ENCODE data around the gene LRRC3. TPM values are rescaled to one million over a fixed set of nuclear protein-coding genes. Genes with fewer than 3 reads are reported as not detected.

Gene LRRC3
- total RNA-seq, 4 donors from 2014 or later: 0.57 to 2.9 (median 1.1) TPM

DNA sequence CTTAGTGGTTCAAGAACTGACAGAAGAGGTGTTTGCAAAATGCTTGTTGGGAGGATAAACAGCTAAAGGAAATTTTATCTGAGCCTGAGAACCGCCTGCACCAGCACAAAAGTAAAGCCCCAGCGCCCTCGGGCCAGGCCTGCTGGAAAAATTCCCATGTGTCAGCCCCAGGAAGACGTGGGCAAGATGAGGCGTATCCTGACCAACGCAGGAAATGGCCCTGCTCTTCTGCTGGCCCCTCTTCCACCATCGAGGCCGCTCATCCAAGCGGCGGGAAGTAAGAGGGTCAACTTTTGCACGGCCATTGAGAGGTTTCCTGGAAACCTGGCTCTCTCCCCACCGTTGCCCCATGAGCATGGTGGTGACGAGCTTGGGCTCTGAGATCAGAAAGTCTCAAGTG, 39.6 kb downstream of the LRRC3 start:
- TF ChIP-seq POLR2A (IDR thresholded peaks at IDR 0.05): no peak
- TF ChIP-seq, protein P1, sequence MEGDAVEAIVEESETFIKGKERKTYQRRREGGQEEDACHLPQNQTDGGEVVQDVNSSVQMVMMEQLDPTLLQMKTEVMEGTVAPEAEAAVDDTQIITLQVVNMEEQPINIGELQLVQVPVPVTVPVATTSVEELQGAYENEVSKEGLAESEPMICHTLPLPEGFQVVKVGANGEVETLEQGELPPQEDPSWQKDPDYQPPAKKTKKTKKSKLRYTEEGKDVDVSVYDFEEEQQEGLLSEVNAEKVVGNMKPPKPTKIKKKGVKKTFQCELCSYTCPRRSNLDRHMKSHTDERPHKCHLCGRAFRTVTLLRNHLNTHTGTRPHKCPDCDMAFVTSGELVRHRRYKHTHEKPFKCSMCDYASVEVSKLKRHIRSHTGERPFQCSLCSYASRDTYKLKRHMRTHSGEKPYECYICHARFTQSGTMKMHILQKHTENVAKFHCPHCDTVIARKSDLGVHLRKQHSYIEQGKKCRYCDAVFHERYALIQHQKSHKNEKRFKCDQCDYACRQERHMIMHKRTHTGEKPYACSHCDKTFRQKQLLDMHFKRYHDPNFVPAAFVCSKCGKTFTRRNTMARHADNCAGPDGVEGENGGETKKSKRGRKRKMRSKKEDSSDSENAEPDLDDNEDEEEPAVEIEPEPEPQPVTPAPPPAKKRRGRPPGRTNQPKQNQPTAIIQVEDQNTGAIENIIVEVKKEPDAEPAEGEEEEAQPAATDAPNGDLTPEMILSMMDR (IDR thresholded peaks at IDR 0.05): no peak
- H3K4me1 ChIP-seq: peaks cover 0 to 20% (median 0%) of the 10 kb centered on the region in 3 donors
- no peak for DNase-seq

DNA sequence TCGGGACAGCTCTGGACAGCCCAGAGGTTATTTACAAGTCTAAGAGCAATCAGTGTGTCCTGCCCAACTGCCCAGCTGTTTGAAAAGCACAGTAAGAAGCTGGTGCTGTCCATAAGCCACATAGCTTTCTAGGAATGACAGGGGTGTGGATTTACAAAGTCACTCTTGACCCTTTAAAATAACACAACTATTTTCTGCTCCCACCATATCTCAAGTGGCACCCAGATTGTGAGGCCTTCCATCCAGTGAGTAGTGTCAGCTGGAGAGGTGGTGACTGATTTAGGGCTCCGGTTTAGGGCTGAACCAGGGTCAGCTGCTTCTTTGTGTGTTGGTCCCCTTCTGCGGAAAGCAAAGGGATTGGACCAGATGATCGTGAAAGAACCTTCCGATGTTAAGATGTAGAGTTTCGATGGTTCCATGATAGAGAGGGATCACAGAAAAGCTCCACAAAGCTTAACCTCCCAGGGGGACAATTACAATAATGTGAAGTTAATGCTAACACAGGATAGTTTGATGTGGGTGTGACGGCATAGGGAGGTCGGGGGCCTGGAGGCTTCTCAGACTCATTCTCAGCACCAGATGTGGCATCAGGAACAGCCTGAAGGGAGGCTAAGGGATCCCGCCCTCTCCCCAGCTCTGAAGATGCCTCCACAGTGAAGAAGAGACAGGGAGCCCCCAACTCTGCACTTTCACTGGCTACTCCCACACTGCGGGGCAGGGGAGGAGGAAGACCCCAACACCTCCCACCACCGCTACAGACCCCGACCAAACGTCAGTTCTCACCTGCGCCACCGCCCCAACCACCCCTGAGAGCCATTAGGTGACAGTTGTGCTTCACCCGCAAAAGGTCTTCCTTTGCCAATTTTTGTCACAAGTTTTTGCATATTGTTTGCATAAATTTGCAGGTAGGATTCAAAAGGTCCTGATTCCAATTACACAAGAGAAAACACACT, 40.6 kb downstream of the LRRC3 start:
- no peak for DNase-seq
- Histone ChIP-seq H3K36me3 (no peaks in the 10 kb centered on the region), H3K27me3 (peaks cover 0 to 71% (median 2%) of the 10 kb centered on the region in 4 donors), H3K9me3 (peaks cover 0 to 26% (median 11%) of the 10 kb centered on the region in 3 donors), H3K27ac (no peak overlapping the region), H3K4me1 (peaks cover 0 to 20% (median 0%) of the 10 kb centered on the region in 3 donors), H3K4me3 (no peak overlapping the region)
- 86 to 87% methylated on average over 15 to 16 of the region's 16 CpGs for WGBS, 2 donors
- intact Hi-C loops (cut with DNase I): no loop called here
- TF ChIP-seq POLR2A (IDR thresholded peaks at IDR 0.05): no peak
- TF ChIP-seq, protein P1 (IDR thresholded peaks at IDR 0.05): no peak

More for the DNA sequence above, 39.6 kb downstream of the LRRC3 start:
- Histone ChIP-seq H3K27me3 (peaks cover 0 to 69% (median 0%) of the 10 kb centered on the region in 4 donors), H3K4me3 (no peak overlapping the region), H3K27ac (no peak overlapping the region), H3K9me3 (peaks cover 0 to 26% (median 11%) of the 10 kb centered on the region in 3 donors), H3K36me3 (no peaks in the 10 kb centered on the region)
- 59 to 68% methylated on average over 9 to 13 of the region's 13 CpGs for WGBS, 2 donors
- intact Hi-C loops (cut with DNase I): no loop called here

DNA sequence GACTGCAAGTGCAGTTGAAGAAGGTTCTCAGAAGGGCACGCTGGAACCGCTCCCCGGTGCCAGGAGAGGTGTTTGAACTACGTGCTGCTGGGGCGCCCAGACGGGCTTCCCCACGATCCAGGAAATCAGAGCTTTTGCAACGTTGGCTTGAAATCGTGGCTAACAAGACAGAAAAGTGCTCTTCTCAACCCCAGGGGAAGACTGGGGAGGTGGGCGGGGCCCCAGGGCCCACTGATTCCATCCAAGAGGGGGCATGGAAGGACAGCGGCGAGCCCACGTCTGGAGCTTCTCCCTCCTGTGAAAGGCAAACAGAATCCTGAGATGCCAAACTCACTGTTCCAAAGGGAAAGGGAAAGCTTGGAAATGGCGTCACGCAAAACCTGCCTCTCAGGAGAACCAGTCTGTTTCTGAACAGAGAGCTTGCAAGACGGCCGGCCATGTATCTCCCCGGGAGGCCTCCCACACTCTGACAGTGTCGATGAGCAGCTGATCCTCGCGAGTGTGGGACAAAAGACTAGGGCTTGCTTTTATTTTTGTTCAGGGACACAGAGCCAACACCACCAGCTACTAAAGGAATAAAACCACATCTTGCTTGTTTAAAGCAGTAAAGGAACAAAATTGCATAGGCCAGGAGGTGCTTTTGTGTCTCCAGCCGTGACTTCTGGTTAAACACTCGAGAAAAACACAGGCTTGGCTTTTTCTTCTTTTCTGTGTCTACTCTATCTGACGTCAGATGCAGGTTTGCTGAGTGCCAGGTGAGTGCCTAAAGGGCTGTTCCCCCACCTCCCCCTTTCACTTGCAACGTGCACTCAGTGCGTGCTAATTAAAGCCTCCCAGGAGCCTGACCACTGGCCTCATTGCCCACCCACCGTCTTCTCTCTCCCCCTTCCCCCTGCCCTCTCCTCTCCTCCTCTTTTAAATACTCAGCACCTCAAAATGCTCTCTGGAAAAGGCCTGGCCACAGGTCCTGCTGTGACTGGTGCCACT, 41.5 kb downstream of the LRRC3 start:
- no peak for DNase-seq
- 31 to 62% methylated on average over 17 to 24 of the region's 27 CpGs for WGBS, 2 donors
- H3K27ac ChIP-seq: peak overlapping the region in 2 of 4 donors; percentile 13 to 38
- intact Hi-C loops (cut with DNase I): no loop called here
- peaks cover 0 to 76% (median 2%) of the 10 kb centered on the region in 4 donors for H3K27me3 ChIP-seq
- H3K36me3 ChIP-seq: no peaks in the 10 kb centered on the region
- peaks cover 0 to 22% (median 11%) of the 10 kb centered on the region in 3 donors for H3K9me3 ChIP-seq
- no peak overlapping the region for H3K4me3 ChIP-seq
- TF ChIP-seq POLR2A (IDR thresholded peaks at IDR 0.05): no peak
- TF ChIP-seq, protein P1 (IDR thresholded peaks at IDR 0.05): no peak
- peaks cover 0 to 20% (median 0%) of the 10 kb centered on the region in 3 donors for H3K4me1 ChIP-seq

DNA sequence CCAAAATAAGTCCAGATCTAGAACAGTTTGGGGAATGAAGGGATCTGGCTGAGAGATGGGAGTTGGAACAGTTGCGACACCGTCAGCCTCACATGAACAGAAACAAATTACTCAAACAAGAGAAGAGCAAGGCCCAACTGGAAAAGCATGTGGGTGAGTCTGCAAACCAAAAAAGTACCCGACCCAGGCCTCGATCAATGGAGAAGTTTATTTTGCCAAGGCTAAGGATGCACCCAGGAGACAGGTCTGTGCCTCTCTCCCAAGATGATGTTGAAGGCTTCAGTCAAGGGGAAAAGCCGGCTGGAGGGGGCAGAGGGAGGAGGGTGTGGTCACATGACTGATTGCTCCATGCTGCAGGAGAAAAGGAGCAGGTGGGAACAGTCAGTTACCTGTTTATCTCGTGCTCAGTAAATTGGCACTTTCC, 42.4 kb downstream of the LRRC3 start:
- Histone ChIP-seq H3K27ac (peak overlapping the region in 1 of 4 donors; percentile 13), H3K9me3 (peaks cover 0 to 13% (median 9%) of the 10 kb centered on the region in 3 donors), H3K4me3 (no peak overlapping the region), H3K27me3 (peaks cover 0 to 82% (median 2%) of the 10 kb centered on the region in 4 donors), H3K4me1 (peaks cover 0 to 20% (median 0%) of the 10 kb centered on the region in 3 donors), H3K36me3 (no peaks in the 10 kb centered on the region)
- 26 to 47% methylated on average over 6 of the region's 6 CpGs for WGBS, 2 donors
- TF ChIP-seq POLR2A (IDR thresholded peaks at IDR 0.05): no peak
- TF ChIP-seq, protein P1 (IDR thresholded peaks at IDR 0.05): no peak
- DNase-seq: no peak
- intact Hi-C loops (cut with DNase I): no loop called here

Data from esophagus squamous epithelium (tissue), 5 donors.